ENCODE data around the gene TTC29. TPM values are rescaled to one million over a fixed set of nuclear protein-coding genes. Genes with fewer than 3 reads are reported as not detected.
"Not testable (repeated sequence)": the region's sequence is repeated elsewhere in the genome, so short reads cannot be mapped to it uniquely, and the experiment has no call there.

Gene TTC29
- total RNA-seq, 1 experiment from 2014 or later: 0.09 TPM

- TF ChIP-seq STAT6 (CRISPR knock-in tag; conservative IDR thresholded peaks at IDR 0.05; ENCODE audit: low read depth) (no peak), E2F4 (CRISPR knock-in tag; IDR thresholded peaks at IDR 0.05; ENCODE audit: borderline replicate concordance, low read depth) (no peak), HMGA2 (CRISPR knock-in tag; IDR thresholded peaks at IDR 0.05) (no peak), ETV6 (CRISPR knock-in tag; IDR thresholded peaks at IDR 0.05) (no peak), SP1 (CRISPR knock-in tag; conservative IDR thresholded peaks at IDR 0.05) (no peak), RORB (CRISPR knock-in tag; IDR thresholded peaks at IDR 0.05) (no peak)
Observed at GRCh38 chr4:146742416-146742815, 203.2 kb downstream of the TTC29 start (continued).

DNA sequence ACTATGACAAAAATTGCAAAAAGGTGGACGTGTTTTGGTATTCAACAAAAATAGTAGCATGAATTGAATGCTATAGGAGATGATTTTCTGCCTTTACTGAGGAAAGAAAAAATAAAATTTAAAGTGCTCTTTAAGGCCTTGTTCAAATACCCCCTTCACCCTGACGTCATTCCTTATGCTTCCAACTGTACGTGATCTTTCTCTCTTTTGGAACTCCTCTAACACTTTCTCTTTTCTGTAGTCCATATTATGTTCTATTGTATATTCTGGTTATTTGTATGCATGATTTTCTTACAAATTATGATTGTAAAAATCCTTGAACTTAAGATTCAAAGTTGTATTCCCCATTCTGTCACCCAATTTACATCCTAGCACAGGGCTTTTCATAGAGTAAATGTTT lies 206.5 kb downstream of the TTC29 start:
- no peak overlapping the region for H3K27ac Mint-ChIP-seq
- ChIA-PET CTCF (no interaction called here), POLR2A (no interaction called here)
- no peaks in the 10 kb centered on the region for H3K9me3 Mint-ChIP-seq
- ATAC-seq (no peak), DNase-seq (ENCODE audit: low spot score) (no peak)
- H3K4me3 Mint-ChIP-seq: no peak overlapping the region
- H3K4me1 Mint-ChIP-seq: no peaks in the 10 kb centered on the region
- no peaks in the 10 kb centered on the region for H3K36me3 Mint-ChIP-seq
- no peaks in the 10 kb centered on the region; the same call in 1 of the 2 replicates for H3K27me3 Mint-ChIP-seq (ENCODE audit: low read depth)
- no peak for TF ChIP-seq KAT7 (CRISPR knock-in tag; IDR thresholded peaks at IDR 0.05; ENCODE audit: borderline replicate concordance)
- no peak for TF ChIP-seq NR1H2 (CRISPR knock-in tag; IDR thresholded peaks at IDR 0.05)
- TF ChIP-seq, protein P1, sequence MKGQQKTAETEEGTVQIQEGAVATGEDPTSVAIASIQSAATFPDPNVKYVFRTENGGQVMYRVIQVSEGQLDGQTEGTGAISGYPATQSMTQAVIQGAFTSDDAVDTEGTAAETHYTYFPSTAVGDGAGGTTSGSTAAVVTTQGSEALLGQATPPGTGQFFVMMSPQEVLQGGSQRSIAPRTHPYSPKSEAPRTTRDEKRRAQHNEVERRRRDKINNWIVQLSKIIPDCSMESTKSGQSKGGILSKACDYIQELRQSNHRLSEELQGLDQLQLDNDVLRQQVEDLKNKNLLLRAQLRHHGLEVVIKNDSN (CRISPR knock-in tag; IDR thresholded peaks at IDR 0.05): no peak
- TF ChIP-seq USF2 (CRISPR knock-in tag; IDR thresholded peaks at IDR 0.05): no peak
- TF ChIP-seq CREM (CRISPR knock-in tag; IDR thresholded peaks at IDR 0.05): no peak
- TF ChIP-seq NR3C1 (CRISPR knock-in tag; conservative IDR thresholded peaks at IDR 0.05; ENCODE audit: low read depth): no peak
- TF ChIP-seq ZNF423 (CRISPR knock-in tag; IDR thresholded peaks at IDR 0.05): no peak
- TF ChIP-seq ZNF671 (CRISPR knock-in tag; IDR thresholded peaks at IDR 0.05): no peak
- TF ChIP-seq ZNF512 (CRISPR knock-in tag; IDR thresholded peaks at IDR 0.05; ENCODE audit: borderline replicate concordance): no peak
- TF ChIP-seq FOXK1 (CRISPR knock-in tag; IDR thresholded peaks at IDR 0.05): no peak
- TF ChIP-seq, protein P2, sequence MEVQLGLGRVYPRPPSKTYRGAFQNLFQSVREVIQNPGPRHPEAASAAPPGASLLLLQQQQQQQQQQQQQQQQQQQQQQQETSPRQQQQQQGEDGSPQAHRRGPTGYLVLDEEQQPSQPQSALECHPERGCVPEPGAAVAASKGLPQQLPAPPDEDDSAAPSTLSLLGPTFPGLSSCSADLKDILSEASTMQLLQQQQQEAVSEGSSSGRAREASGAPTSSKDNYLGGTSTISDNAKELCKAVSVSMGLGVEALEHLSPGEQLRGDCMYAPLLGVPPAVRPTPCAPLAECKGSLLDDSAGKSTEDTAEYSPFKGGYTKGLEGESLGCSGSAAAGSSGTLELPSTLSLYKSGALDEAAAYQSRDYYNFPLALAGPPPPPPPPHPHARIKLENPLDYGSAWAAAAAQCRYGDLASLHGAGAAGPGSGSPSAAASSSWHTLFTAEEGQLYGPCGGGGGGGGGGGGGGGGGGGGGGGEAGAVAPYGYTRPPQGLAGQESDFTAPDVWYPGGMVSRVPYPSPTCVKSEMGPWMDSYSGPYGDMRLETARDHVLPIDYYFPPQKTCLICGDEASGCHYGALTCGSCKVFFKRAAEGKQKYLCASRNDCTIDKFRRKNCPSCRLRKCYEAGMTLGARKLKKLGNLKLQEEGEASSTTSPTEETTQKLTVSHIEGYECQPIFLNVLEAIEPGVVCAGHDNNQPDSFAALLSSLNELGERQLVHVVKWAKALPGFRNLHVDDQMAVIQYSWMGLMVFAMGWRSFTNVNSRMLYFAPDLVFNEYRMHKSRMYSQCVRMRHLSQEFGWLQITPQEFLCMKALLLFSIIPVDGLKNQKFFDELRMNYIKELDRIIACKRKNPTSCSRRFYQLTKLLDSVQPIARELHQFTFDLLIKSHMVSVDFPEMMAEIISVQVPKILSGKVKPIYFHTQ (CRISPR knock-in tag; IDR thresholded peaks at IDR 0.05): no peak
- no peak for TF ChIP-seq ZBTB21 (CRISPR knock-in tag; IDR thresholded peaks at IDR 0.05; ENCODE audit: borderline replicate concordance)

- H3K4me1 Mint-ChIP-seq; H3K9me3 Mint-ChIP-seq; POLR2A ChIA-PET; H3K27me3 Mint-ChIP-seq (ENCODE audit: low read depth); ATAC-seq; H3K4me3 Mint-ChIP-seq; DNase-seq (ENCODE audit: low spot score); H3K36me3 Mint-ChIP-seq; H3K27ac Mint-ChIP-seq: not testable (repeated sequence)
- CTCF ChIA-PET: interaction anchor here (0.7 kb wide), 1 partner anchor 385 kb away, joined by 3 read pairs; no protein-coding TSS in a partner anchor
Observed at GRCh38 chr4:146723519-146723918, 222.1 kb downstream of the TTC29 start.
